Measurements from ENCODE around the gene VAMP1. TPM values are rescaled to one million over a fixed set of nuclear protein-coding genes. Genes with fewer than 3 reads are reported as not detected.
"Not testable (repeated sequence)": the region's sequence is repeated elsewhere in the genome, so short reads cannot be mapped to it uniquely, and the experiment has no call there.

Gene VAMP1
- total and polyA plus RNA-seq, 2 donors from 2014 or later: 4.9 to 13.2 TPM

DNA sequence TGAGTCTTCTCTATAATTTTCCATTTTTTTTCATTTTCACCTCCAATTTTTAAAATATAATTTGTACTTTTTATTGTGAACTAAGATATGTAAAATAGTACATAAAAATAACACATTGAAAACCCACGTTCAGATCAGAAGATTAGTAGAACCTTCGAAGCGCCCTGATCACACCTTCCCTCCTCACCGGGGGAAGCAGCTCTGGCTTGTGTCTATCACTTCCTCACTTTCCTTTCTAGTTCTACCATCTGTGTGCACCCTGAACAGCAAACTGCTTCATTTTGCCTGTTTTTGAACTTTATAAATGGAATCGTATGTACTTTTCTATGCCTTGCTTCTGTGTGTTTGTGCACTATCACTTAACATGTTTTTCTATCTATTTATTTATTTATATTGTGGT, 37.5 kb downstream of the VAMP1 start:
- FAIRE-seq: no peak
- TF ChIP-seq, protein P1, sequence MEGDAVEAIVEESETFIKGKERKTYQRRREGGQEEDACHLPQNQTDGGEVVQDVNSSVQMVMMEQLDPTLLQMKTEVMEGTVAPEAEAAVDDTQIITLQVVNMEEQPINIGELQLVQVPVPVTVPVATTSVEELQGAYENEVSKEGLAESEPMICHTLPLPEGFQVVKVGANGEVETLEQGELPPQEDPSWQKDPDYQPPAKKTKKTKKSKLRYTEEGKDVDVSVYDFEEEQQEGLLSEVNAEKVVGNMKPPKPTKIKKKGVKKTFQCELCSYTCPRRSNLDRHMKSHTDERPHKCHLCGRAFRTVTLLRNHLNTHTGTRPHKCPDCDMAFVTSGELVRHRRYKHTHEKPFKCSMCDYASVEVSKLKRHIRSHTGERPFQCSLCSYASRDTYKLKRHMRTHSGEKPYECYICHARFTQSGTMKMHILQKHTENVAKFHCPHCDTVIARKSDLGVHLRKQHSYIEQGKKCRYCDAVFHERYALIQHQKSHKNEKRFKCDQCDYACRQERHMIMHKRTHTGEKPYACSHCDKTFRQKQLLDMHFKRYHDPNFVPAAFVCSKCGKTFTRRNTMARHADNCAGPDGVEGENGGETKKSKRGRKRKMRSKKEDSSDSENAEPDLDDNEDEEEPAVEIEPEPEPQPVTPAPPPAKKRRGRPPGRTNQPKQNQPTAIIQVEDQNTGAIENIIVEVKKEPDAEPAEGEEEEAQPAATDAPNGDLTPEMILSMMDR (IDR thresholded peaks at IDR 0.05; ENCODE audit: borderline replicate concordance, extremely low read depth, insufficient read depth): no peak
- Histone ChIP-seq H3K4me3 (ENCODE audit: low read length in 3 of 3) (no peak overlapping the region), H3K9ac (ENCODE audit: low read length in 3 of 3) (no peak overlapping the region), H3K27me3 (ENCODE audit: control insufficient read depth, insufficient read depth, low read length) (no peaks in the 10 kb centered on the region), H3K4me1 (ENCODE audit: control insufficient read depth in 2 of 3, insufficient read depth in 2 of 3, low read depth in 1 of 3, low read length in 3 of 3) (peaks cover 3 to 12% (median 4%) of the 10 kb centered on the region in 3 donors), H3K9me3 (ENCODE audit: control insufficient read depth in 2 of 3, insufficient read depth in 1 of 3, low read length in 3 of 3) (no peaks in the 10 kb centered on the region), H3K36me3 (ENCODE audit: control insufficient read depth in 2 of 3, insufficient read depth in 3 of 3, low read length in 3 of 3) (no peaks in the 10 kb centered on the region), H3K27ac (ENCODE audit: low read depth in 2 of 2, low read length in 2 of 2) (no peak overlapping the region)
- intact Hi-C loops (cut with DNase I): no loop called here
- peak in 1 of 5 donors; percentile 2 for DNase-seq

GRCh38 chr12:6430124-6430989, 40.1 kb downstream of the VAMP1 start:
- peak overlapping the region in 1 of 2 donors; percentile 65 for H3K27ac ChIP-seq (ENCODE audit: low read depth in 2 of 2, low read length in 2 of 2)
- peaks cover 3 to 12% (median 4%) of the 10 kb centered on the region in 3 donors for H3K4me1 ChIP-seq (ENCODE audit: control insufficient read depth in 2 of 3, insufficient read depth in 2 of 3, low read depth in 1 of 3, low read length in 3 of 3)
- no peaks in the 10 kb centered on the region for H3K36me3 ChIP-seq (ENCODE audit: control insufficient read depth in 2 of 3, insufficient read depth in 3 of 3, low read length in 3 of 3)
- peak overlapping the region; percentile 26 to 55 (median 46) for H3K4me3 ChIP-seq (ENCODE audit: low read length in 3 of 3)
- no peaks in the 10 kb centered on the region for H3K9me3 ChIP-seq (ENCODE audit: control insufficient read depth in 2 of 3, insufficient read depth in 1 of 3, low read length in 3 of 3)
- DNase-seq (peak; percentile 54 to 90 (median 76)), FAIRE-seq (no peak)
- TF ChIP-seq, protein P1 (IDR thresholded peaks at IDR 0.05; ENCODE audit: borderline replicate concordance, extremely low read depth, insufficient read depth): no peak
- intact Hi-C loops (cut with DNase I): no loop called here
- peak overlapping the region in 2 of 3 donors; percentile 16 to 25 for H3K9ac ChIP-seq (ENCODE audit: low read length in 3 of 3)
- H3K27me3 ChIP-seq (ENCODE audit: control insufficient read depth, insufficient read depth, low read length): no peaks in the 10 kb centered on the region

- intact Hi-C loops (cut with DNase I): no loop called here
- H3K27ac ChIP-seq (ENCODE audit: low read depth in 2 of 2, low read length in 2 of 2): no peak overlapping the region
- FAIRE-seq: no peak
Measured at GRCh38 chr12:6428326-6428725, 42.2 kb downstream of the VAMP1 start.

GRCh38 chr12:6427796-6428195, 42.7 kb downstream of the VAMP1 start:
- FAIRE-seq; H3K9me3 ChIP-seq (ENCODE audit: control insufficient read depth in 2 of 3, insufficient read depth in 1 of 3, low read length in 3 of 3); H3K4me3 ChIP-seq (ENCODE audit: low read length in 3 of 3); H3K36me3 ChIP-seq (ENCODE audit: control insufficient read depth in 2 of 3, insufficient read depth in 3 of 3, low read length in 3 of 3); H3K27ac ChIP-seq (ENCODE audit: low read depth in 2 of 2, low read length in 2 of 2); H3K27me3 ChIP-seq (ENCODE audit: control insufficient read depth, insufficient read depth, low read length); H3K9ac ChIP-seq (ENCODE audit: low read length in 3 of 3); intact Hi-C loops (cut with DNase I): not testable (repeated sequence)
- H3K4me1 ChIP-seq (ENCODE audit: control insufficient read depth in 2 of 3, insufficient read depth in 2 of 3, low read depth in 1 of 3, low read length in 3 of 3): peaks cover 4 to 16% (median 7%) of the 10 kb centered on the region in 3 donors
- DNase-seq: peak in 1 of 5 donors; percentile 16

More at GRCh38 chr12:6428326-6428725, 42.2 kb downstream of the VAMP1 start:
- Histone ChIP-seq H3K9me3 (ENCODE audit: control insufficient read depth in 2 of 3, insufficient read depth in 1 of 3, low read length in 3 of 3) (no peaks in the 10 kb centered on the region), H3K27me3 (ENCODE audit: control insufficient read depth, insufficient read depth, low read length) (no peaks in the 10 kb centered on the region), H3K4me3 (ENCODE audit: low read length in 3 of 3) (no peak overlapping the region), H3K9ac (ENCODE audit: low read length in 3 of 3) (no peak overlapping the region), H3K4me1 (ENCODE audit: control insufficient read depth in 2 of 3, insufficient read depth in 2 of 3, low read depth in 1 of 3, low read length in 3 of 3) (peaks cover 4 to 16% (median 7%) of the 10 kb centered on the region in 3 donors), H3K36me3 (ENCODE audit: control insufficient read depth in 2 of 3, insufficient read depth in 3 of 3, low read length in 3 of 3) (no peaks in the 10 kb centered on the region)
- TF ChIP-seq, protein P1 (IDR thresholded peaks at IDR 0.05; ENCODE audit: borderline replicate concordance, extremely low read depth, insufficient read depth): no peak
- DNase-seq: no peak
